Activated naive CD8-positive, alpha-beta T cell treated with anti-CD3 and anti-CD28 coated beads, Interleukin-2, amount 10 ng/mL, durations not matched to agents 7 days and 5 days (primary cell): ENCODE measurements around the gene NEUROD2. TPM values are rescaled to one million over a fixed set of nuclear protein-coding genes. Genes with fewer than 3 reads are reported as not detected.

Source experiments
- ATAC-seq: fragments of 150-1000 bp; cut with Tn5 transposase; one replicate; pipeline ENCODE4 v1.10.0; 2021; ENCODE audit warnings: low read depth, moderate library complexity
- POLR2A ChIA-PET: fragments of 350-600 bp; sonication (Branson Sonifier 250); formaldehyde crosslinking; loops from one replicate; lab custom pipeline; 2021; ENCODE audit warnings: antibody characterized with exemption; lab: Charles Lee
- DNase-seq: peaks from one replicate; pipeline ENCODE4 v3.0.0; 2021
- H3K27ac Mint-ChIP-seq: one replicate; pipeline ENCODE4 v1.8.0; 2022; ENCODE audit warnings: mild to moderate bottlenecking, mixed read lengths
- H3K27me3 Mint-ChIP-seq: one replicate; pipeline ENCODE4 v1.8.0; 2022; ENCODE audit warnings: mild to moderate bottlenecking, moderate library complexity, mixed read lengths
- H3K36me3 Mint-ChIP-seq: one replicate; pipeline ENCODE4 v1.8.0; 2021; ENCODE audit warnings: mild to moderate bottlenecking, mixed read lengths
- H3K4me1 Mint-ChIP-seq: one replicate; pipeline ENCODE4 v1.8.0; 2021; ENCODE audit warnings: mixed read lengths
- H3K4me3 Mint-ChIP-seq: one replicate; pipeline ENCODE4 v1.8.0; 2022; ENCODE audit warnings: mild to moderate bottlenecking, moderate library complexity, mixed read lengths
- H3K9me3 Mint-ChIP-seq: one replicate; pipeline ENCODE4 v1.8.0; 2021; ENCODE audit warnings: mixed read lengths
- total RNA-seq, 2 experiments: library from RNA; stranded (reverse); gene quantifications; one replicate each; pipeline ENCODE4 v1.2.3, GENCODE V29; 2021

The NEUROD2 gene
- total RNA-seq, 2 experiments from 2014 or later, result not detected

GRCh38 chr17:39631403-39631802, 23.7 kb upstream of the NEUROD2 start:
- Mint-ChIP-seq H3K27ac (peak overlapping the region; percentile 71), H3K9me3 (no peaks in the 10 kb centered on the region), H3K4me3 (peak overlapping the region; percentile 35), H3K27me3 (peaks cover 28% of the 10 kb centered on the region), H3K36me3 (no peaks in the 10 kb centered on the region), H3K4me1 (peaks cover 18% of the 10 kb centered on the region)
- POLR2A ChIA-PET, result interaction anchor here (0.5 to 1.1 kb wide), 2 partner anchors 10 to 112 kb away, joined by 3 to 4 read pairs; no protein-coding TSS in a partner anchor
- no peak for ATAC-seq
- DNase-seq, result no peak

DNA sequence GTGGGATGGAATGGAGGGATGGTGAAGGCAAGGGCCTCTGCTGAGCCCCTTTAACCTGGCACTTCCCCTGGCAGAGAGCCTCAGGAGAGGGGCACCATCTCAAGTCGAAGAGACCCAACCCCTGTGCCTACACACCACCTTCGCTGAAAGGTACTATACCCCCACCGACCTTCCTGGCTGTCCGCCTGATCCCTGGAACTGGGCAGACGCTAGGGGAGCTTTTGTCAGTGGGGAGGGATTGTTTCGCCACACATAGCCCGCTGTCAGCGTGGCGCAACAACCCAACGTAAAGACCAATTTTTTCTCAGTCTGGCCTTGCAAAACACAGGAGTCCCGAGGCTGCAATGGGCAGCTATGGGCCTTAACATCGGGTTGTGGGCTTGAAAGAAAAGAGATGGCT, 22.2 kb upstream of the NEUROD2 start:
- peaks cover 18% of the 10 kb centered on the region for H3K4me1 Mint-ChIP-seq
- H3K27me3 Mint-ChIP-seq, result peaks cover 43% of the 10 kb centered on the region
- H3K4me3 Mint-ChIP-seq, result no peak overlapping the region
- no peaks in the 10 kb centered on the region for H3K9me3 Mint-ChIP-seq
- DNase-seq (no peak), ATAC-seq (no peak)
- POLR2A ChIA-PET, result no interaction called here
- no peak overlapping the region for H3K27ac Mint-ChIP-seq
- H3K36me3 Mint-ChIP-seq, result no peaks in the 10 kb centered on the region

- H3K36me3 Mint-ChIP-seq, result no peaks in the 10 kb centered on the region
- no peak overlapping the region for H3K4me3 Mint-ChIP-seq
- peaks cover 46% of the 10 kb centered on the region for H3K27me3 Mint-ChIP-seq
Observed at GRCh38 chr17:39629494-39629880, 21.8 kb upstream of the NEUROD2 start.

GRCh38 chr17:39628655-39629493, 21.2 kb upstream of the NEUROD2 start:
- POLR2A ChIA-PET, result interaction anchor here (1.1 kb wide), 1 partner anchor 124 kb away, joined by 3 read pairs; no protein-coding TSS in a partner anchor
- DNase-seq (no peak), ATAC-seq (no peak)
- no peak overlapping the region for H3K27ac Mint-ChIP-seq
- H3K4me1 Mint-ChIP-seq, result peaks cover 12% of the 10 kb centered on the region
- H3K27me3 Mint-ChIP-seq, result peaks cover 49% of the 10 kb centered on the region
- no peaks in the 10 kb centered on the region for H3K36me3 Mint-ChIP-seq
- H3K4me3 Mint-ChIP-seq, result no peak overlapping the region
- no peaks in the 10 kb centered on the region for H3K9me3 Mint-ChIP-seq

More at GRCh38 chr17:39629494-39629880, 21.8 kb upstream of the NEUROD2 start:
- ATAC-seq (no peak), DNase-seq (no peak)
- Mint-ChIP-seq H3K9me3 (no peaks in the 10 kb centered on the region), H3K27ac (no peak overlapping the region), H3K4me1 (peaks cover 17% of the 10 kb centered on the region)
- POLR2A ChIA-PET, result no interaction called here

GRCh38 chr17:39627712-39628516, 20.2 kb upstream of the NEUROD2 start:
- H3K4me3 Mint-ChIP-seq, result no peak overlapping the region
- H3K36me3 Mint-ChIP-seq, result no peaks in the 10 kb centered on the region
- no peaks in the 10 kb centered on the region for H3K9me3 Mint-ChIP-seq
- DNase-seq (no peak), ATAC-seq (no peak)
- POLR2A ChIA-PET, result interaction anchor here (1.1 kb wide), 1 partner anchor 125 kb away, joined by 3 read pairs; no protein-coding TSS in a partner anchor
- peaks cover 49% of the 10 kb centered on the region for H3K27me3 Mint-ChIP-seq
- H3K27ac Mint-ChIP-seq, result no peak overlapping the region
- peaks cover 12% of the 10 kb centered on the region for H3K4me1 Mint-ChIP-seq

- H3K4me1 Mint-ChIP-seq, result peaks cover 15% of the 10 kb centered on the region
- DNase-seq (no peak), ATAC-seq (no peak)
- POLR2A ChIA-PET, result interaction anchor here (1.1 kb wide), 1 partner anchor 126 kb away, joined by 3 read pairs; no protein-coding TSS in a partner anchor
- no peaks in the 10 kb centered on the region for H3K36me3 Mint-ChIP-seq
- no peak overlapping the region for H3K27ac Mint-ChIP-seq
- H3K4me3 Mint-ChIP-seq, result peak overlapping the region; percentile 57
- no peaks in the 10 kb centered on the region for H3K9me3 Mint-ChIP-seq
- H3K27me3 Mint-ChIP-seq, result peaks cover 49% of the 10 kb centered on the region
Observed at GRCh38 chr17:39627047-39627711, 19.5 kb upstream of the NEUROD2 start.

DNA sequence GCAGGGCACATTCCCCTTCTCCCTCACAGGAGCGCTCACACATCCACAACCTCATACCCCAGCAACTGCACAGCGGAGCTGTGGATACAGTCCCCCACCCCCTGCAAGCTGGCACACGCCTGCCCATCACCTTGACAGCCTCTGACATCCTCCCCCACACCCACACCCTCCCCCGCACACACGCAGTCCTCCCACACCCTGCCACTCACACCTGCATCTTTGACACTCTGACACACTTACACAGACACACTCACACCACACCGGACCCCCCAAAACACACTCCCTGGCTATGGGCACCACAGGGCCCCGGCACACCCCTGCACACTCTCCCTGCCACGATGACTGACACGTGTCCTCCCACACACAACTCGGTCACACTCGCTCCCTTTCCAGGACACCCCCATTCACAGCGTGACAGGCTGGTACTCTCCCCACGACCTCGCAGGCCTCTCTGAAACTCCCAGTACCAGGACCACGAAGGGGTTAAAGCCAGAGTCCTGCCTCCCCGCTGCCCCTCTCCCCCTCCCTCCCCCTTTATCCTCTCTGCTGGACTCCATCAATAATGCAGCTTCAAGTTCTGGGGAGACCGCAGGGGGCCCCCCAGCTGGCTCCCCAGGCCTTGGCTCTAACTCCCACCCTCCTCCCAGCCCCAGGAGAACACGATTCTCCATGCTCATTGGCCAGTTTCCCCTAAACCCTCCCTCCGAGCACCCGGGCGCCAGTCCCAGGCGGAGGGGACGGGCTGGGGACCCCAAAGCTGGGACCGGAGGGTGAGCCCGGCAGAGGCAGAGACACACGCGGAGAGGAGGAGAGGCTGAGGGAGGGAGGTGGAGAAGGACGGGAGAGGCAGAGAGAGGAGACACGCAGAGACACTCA, 18.7 kb upstream of the NEUROD2 start, which contains the start of gene PPP1R1B:
Gene PPP1R1B (plus strand): TSS at position 782 of the 876 bp plus-strand sequence. CDS start 441 bp downstream, outside the sequence.
- H3K36me3 Mint-ChIP-seq, result no peaks in the 10 kb centered on the region
- ATAC-seq (no peak), DNase-seq (no peak)
- POLR2A ChIA-PET, result interaction anchor here (0.6 kb wide), 1 partner anchor 1076 kb away, joined by 3 read pairs; no protein-coding TSS in a partner anchor
- peaks cover 48% of the 10 kb centered on the region for H3K27me3 Mint-ChIP-seq
- H3K27ac Mint-ChIP-seq, result no peak within 1 kb of the TSS
- H3K4me3 Mint-ChIP-seq, result peak within 1 kb of the TSS; percentile 57
- peaks cover 12% of the 10 kb centered on the region for H3K4me1 Mint-ChIP-seq
- no peaks in the 10 kb centered on the region for H3K9me3 Mint-ChIP-seq

- DNase-seq (no peak), ATAC-seq (no peak)
- POLR2A ChIA-PET, result interaction anchor here (0.6 kb wide), 1 partner anchor 1077 kb away, joined by 3 read pairs; no protein-coding TSS in a partner anchor
- Mint-ChIP-seq H3K27me3 (peaks cover 46% of the 10 kb centered on the region), H3K9me3 (no peaks in the 10 kb centered on the region), H3K4me1 (peaks cover 9% of the 10 kb centered on the region), H3K4me3 (no peak overlapping the region), H3K36me3 (no peaks in the 10 kb centered on the region), H3K27ac (no peak overlapping the region)
Observed at GRCh38 chr17:39625198-39625785, 17.6 kb upstream of the NEUROD2 start.

GRCh38 chr17:39624313-39624712, 16.6 kb upstream of the NEUROD2 start:
- Mint-ChIP-seq H3K27me3 (peaks cover 45% of the 10 kb centered on the region), H3K36me3 (no peaks in the 10 kb centered on the region), H3K4me3 (no peak overlapping the region), H3K9me3 (no peaks in the 10 kb centered on the region), H3K4me1 (peaks cover 9% of the 10 kb centered on the region), H3K27ac (no peak overlapping the region)
- DNase-seq, result no peak
- ATAC-seq, result no peak
- POLR2A ChIA-PET, result no interaction called here

- ATAC-seq, result peak; percentile 62
- H3K27ac Mint-ChIP-seq, result no peak overlapping the region
Observed at GRCh38 chr17:39623356-39623950, 15.7 kb upstream of the NEUROD2 start.

GRCh38 chr17:39622380-39623006, 14.8 kb upstream of the NEUROD2 start:
- Mint-ChIP-seq H3K27ac (peak overlapping the region; percentile 7), H3K27me3 (peaks cover 39% of the 10 kb centered on the region), H3K4me1 (peaks cover 9% of the 10 kb centered on the region), H3K36me3 (no peaks in the 10 kb centered on the region), H3K9me3 (no peaks in the 10 kb centered on the region), H3K4me3 (peak overlapping the region; percentile 80)
- POLR2A ChIA-PET, result interaction anchor here (0.7 to 1.1 kb wide), 2 partner anchors 107 to 238 kb away, joined by 3 to 5 read pairs; no protein-coding TSS in a partner anchor
- DNase-seq (no peak), ATAC-seq (peak; percentile 7)

More at GRCh38 chr17:39623356-39623950, 15.7 kb upstream of the NEUROD2 start:
- H3K27me3 Mint-ChIP-seq, result peaks cover 44% of the 10 kb centered on the region
- no peaks in the 10 kb centered on the region for H3K9me3 Mint-ChIP-seq
- no peaks in the 10 kb centered on the region for H3K36me3 Mint-ChIP-seq
- POLR2A ChIA-PET, result interaction anchor here (0.5 to 1.1 kb wide), 3 partner anchors 10 to 515 kb away, joined by 3 read pairs; no protein-coding TSS in a partner anchor
- peak; percentile 90 for DNase-seq
- H3K4me3 Mint-ChIP-seq, result no peak overlapping the region
- H3K4me1 Mint-ChIP-seq, result peaks cover 9% of the 10 kb centered on the region
